AG08395 (cell line): ENCODE measurements around the gene UROC1.

ENCODE experiments used
- DNase-seq: peaks from one replicate; pipeline ENCODE4 v3.0.0; 2012; ENCODE audit warnings: mixed read lengths, low spot score

Gene UROC1

DNA sequence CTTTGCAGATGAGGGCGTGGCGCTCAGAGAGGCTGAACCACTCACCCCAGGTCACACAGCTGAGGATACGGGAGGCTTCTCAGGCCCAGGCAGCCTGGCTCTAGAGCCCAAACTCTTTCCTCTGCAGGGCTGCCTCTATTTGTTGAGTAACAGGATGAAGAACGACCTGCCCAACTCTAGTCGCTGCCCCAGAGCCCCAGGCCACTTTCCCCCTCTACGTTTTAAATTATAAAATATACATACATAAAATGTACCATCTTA lies 22.7 kb downstream of the UROC1 start:
- DNase-seq, result no peak

DNA sequence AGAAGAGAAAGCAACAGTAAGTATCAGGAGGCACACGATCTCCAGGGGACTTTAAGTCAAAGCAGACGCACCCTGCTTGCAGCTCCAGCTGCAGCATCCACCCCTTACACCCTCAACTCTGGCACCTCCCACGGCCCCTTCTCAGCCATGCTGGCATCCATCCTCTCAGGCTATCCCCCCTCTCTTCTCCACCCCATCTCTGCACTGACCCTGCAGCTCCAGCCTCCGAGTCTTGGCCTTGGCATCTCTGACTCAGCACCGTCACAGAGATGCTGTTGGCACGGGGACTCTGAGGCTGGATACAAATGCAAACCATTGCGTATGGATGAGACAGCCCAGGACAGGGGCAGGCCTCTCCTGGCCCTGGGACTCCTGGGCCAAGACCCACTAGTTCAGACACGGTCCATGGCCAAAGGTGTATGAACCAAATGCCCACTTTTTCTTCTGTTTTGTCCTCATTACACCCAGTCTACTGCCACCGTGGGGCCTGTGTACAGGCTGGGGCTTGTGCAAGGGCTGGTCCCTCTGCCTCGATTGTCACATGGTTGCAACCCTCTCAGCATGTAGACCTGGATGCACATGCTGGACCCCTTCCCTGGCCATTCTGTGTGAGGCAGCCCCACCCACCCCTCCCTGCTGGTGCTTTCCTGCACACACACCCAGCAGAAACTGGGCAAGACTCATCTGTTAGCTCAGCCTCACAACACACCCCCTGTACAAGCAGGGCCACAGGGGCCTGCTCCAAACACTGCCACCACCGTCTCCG lies 23.2 kb downstream of the UROC1 start:
- peak; percentile 68 for DNase-seq

DNA sequence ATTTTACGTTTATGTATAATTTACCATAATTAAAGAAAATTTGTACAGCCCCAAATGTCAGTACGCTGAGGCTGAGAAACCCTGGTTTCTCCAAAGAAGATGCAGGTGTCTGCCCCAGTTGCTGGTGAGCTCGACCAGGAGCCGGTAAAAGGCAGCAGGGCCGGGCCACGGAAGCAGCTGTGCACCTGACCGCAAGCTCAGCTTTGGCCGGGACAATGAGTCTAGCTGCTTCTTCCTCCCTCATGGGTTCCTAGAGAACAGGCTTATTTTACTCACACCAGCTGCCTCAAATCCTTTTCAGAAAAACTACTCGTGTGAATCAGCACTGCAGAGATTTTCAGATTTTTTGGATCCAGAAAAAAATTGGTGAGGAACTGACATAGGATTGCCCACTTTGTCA lies 23.8 kb downstream of the UROC1 start:
- no peak for DNase-seq

DNA sequence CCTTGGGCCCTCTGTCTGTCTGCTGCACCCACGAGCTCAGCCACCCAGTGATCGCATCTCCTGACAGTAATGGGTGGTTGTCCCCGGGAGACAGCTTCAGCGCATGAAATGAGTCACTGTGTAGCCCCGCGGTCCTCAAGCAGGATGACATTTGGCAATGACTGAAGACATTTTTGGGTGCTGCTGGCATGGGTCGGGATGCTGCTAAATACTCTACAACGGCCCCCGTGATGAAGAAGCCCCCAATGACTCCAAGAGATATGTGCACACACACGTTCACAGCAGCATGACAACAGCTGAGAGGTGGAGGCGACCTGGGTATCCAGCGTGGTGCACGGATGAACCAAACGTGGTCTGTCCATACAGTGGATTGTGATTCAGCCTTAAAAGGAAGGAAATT lies 24.5 kb downstream of the UROC1 start:
- no peak for DNase-seq

DNA sequence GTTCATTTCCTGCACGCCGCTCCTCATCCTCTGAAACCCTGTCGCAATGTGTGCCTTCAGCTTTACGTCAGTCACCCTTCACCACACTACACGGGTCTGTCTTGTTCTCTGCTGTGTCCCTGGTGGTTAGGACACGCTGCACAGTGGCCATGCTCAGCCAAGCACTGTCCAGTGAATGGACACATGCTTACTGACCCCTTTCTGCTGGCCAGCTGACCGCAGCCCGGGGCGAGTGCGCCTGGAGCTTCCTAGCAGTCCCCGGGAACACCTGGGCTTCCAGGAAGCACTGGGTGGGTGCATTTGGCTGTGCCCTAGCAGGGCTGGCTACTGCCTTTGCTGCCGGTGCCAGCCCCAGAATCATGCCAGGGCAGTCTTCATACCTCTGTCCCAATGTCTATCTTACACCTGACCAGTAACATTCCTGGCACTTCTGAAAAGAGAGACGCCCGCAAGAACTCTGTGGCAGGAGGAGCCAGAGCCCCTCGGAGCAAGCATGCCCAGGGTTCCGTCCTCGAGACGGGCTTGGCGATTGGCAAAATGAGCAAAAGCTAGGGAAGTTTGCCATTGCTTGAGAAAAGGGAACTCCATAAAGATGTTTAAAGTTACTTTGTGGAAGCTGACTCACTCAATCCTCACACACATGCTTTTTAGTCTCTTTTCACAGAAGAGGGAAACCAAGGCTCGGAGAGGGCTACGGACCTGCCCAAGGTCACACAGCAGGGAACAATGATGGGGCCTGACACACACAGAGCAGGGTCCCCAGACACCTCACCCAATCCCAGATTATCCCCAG lies 26.2 kb downstream of the UROC1 start:
- no peak for DNase-seq

DNA sequence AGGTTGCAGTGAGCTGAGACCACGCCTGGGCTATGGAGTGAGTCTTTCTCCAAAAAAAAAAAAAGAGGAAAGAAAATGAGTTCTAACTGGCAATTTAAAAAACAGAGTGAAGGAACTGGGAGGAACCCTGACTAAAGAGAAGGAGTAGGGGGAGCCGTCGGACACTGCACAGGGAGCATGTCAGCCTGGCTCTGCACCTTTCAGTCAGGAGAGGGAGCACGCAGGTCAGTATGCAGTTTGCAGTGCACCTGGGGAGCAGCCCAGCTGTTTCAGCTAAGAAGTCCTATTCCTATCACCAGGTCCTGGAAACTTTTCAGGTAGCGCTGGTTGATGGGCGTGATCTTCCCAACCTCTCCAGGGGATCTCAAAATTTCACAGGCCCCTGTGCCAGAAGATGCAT lies 27.0 kb downstream of the UROC1 start:
- no peak for DNase-seq

DNA sequence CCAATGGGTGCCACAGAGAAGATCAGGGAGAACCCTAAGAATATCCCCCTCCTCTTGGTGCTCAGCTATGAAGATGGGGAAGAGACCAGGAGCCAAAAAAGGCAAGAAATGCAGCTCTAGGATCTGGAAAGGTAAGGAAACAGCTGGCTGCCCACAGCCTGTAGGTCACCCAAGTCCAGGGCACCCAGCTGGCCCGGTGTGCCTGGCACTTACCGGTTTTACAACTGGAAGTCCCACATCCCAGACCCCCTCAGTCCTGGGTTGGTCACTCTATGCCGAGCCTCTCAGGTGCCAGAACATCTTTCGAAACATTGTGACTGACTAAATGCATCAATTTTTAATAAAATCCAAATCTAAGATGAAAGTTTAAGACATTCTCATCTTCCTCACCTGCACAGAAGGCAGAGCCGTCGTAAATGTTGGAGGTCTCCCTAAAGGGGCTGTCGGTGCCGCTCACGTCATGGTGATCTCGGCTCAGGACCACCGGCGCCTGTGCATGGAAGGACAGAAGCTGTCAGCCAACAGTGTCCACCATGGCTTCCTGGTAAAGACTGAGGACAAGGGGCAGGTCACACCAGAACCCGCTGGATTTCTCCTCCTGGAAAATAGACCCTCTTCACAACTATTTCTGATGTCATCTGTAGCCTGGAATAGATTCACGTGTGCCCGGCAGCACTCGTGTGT lies 28.5 kb downstream of the UROC1 start:
- no peak for DNase-seq

DNA sequence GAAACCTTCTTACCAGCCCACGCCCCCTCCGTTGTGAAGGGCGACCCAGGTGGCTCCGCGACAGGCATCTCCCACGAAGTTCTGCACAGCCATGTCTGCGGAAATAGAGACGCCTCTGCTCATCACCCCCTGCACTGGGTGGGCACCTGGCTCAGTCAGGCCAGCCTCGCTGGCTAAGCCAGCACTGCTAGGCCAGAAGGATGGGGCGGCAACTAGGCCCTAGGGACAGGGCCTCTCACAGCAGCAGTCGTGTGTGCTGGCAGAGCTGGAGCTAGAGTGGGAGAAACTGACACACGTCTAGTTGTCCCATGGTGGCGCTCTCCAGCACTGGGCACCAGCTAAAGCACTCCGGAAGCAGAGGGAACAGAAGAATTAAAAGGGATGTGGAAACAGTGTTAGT lies 29.4 kb downstream of the UROC1 start:
- DNase-seq, result no peak

DNA sequence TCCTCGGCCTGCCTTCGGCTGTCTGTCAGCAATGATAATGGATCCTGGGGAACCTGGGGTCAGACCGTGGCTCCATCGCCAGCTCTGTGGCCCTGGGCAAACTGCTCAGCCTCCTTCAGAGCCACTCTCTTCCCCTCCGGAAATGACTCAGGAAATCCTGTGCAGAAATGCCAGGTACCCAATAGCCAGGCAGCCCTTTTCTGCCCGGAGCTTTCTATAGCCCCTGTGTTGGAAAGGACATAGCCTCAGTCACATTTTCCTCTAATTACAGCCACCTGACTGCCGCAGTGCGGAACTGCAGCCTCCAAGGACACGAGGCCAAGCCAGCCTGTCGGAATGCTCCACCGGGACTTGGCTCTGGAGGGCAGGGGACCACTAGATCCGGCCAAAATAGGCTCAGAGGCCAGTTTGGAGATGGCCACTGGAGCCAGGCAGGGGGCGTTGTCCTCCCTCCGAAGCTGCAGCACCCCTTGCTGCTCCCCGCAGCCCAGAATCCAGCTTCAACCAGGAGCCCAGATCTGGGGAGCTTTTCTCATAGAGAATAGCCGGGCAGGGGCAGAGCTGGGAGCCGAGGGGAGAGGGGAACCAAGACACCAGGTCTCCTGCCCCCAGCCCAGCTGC lies 30.3 kb downstream of the UROC1 start:
- peak; percentile 26 for DNase-seq

DNA sequence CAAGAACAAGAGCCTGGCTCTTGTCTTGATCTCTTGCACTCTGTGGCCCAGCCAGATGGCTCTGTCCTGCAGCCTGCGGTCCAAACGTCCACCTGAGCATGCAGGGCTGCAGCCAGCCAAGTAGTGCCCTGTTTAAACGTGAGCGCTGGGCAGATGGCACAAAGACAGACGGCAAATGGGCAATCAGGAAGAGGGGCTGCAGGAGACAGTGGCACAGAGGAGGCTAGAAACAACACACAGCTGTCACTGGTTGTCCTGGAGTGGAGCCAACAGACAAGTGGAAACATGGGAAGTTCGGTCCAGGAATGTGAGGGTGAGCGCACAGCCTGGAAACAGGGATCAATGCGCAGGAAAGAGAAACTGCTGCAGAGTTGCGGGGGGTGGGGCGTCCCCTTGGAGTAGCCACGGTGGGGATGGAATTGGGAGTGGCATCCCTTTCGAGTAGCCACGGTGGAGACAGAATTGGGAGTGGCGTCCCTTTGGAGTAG lies 31.2 kb downstream of the UROC1 start:
- DNase-seq, result no peak

DNA sequence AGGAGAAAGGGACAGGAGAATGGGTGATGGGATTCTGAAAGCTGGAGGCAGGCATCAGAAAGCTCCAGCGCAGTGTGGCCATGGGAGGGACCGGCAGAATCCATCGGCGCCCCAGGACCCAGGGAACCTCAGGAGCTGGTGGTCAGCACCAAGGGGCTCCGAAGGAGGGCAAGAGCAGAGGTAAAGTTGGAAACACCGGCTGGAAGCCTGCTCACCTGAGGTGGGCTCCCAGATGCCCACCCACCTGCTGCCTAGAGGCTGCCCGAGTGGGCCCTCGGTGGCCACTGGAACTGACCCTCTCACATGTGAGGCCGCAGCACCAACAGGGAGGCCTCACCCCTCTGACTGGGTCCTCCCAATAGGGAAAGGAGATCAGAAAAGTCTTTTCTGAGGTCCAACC lies 31.6 kb downstream of the UROC1 start:
- no peak for DNase-seq

DNA sequence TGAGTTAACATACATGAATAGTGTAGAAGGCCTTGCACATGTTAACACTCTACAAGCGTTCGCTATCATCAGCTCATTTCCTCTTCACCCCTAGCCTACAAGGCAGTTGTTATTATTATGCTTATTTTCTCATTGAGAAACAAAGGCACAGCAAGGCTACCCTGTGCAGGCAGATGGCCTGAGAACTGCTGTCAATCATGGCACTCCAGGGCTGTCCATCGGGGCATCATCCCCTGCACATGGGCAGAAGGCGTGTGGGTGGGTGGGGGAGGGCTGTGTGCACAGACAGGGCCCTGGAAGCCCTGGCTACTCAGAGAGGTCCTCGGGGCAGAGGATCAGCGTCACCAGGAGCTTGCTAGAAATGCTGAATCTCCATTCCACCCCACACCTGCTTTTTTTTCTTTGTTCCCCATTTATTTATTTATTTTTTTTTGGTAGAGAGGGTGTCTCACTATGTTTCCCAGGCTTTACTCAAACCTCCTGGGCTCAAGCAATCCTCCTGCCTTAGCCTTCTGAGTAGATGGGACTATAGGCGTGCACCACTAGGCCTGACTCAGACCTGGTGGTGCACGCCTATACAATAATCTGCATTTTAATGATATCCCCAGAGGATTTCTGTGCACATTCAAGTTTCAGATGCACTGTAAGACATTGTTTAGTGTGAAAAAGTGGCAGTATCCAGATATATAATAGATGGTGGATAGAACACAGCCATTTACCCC lies 32.2 kb downstream of the UROC1 start:
- no peak for DNase-seq

DNA sequence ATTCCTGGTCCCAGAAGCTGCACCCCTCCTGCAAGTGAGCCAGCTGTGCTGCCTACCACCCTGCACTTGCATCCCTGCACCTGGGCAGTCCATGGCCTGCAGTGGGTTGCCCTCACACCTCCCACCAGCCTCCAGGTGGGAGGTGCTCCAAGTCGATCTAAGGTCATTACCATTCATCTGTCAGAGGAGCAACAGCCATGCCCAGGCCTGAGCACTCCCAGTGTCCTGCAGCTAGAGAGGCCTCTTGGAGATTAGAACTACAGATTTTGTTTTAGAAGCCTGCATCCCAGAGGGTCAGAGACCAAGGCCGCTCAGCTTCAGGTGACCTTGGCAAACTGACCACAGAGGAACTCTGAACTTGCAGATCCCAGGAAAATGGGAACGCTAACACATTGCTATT lies 32.9 kb downstream of the UROC1 start:
- DNase-seq, result no peak

DNA sequence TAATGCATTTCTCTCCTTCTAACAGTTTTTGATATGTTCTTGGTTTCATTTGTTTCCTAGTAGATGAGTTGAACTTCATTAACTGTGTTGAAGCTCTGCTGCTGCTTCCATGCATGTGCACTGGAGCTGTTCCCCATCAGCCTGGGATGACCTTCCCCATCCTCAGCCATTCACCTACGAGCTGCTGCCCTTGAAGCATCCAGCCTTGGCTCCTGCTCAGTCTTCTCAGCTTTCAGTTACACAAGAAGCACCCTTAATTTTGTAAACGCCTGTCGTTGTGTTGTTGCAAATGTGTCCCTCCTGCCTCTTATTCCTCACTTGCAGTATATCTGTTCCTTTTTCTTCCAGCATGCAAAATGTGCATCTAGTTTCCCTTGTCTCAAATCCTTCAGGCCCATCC lies 33.4 kb downstream of the UROC1 start:
- no peak for DNase-seq

DNA sequence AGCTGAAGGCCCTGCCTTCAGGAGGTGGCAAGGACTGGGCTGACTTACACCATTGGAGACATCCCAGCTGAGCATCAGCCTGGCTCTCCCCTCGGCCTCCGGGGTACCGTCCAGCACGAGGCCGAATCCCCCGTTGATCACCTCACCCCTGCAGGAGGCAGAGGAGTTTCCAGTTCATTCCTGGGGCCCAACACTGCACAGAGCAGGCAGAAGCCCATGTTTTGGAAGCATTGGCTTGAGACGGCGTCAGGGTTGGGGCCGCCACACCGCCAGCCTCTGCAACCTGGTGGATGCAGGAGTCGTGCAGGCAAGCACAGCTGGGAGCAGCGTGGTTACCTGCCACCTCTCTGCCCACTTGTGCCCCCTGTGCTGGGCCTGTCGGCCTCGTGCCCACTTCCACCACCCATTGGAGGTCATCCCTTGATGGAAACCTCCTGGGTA lies 34.2 kb downstream of the UROC1 start:
- no peak for DNase-seq

DNA sequence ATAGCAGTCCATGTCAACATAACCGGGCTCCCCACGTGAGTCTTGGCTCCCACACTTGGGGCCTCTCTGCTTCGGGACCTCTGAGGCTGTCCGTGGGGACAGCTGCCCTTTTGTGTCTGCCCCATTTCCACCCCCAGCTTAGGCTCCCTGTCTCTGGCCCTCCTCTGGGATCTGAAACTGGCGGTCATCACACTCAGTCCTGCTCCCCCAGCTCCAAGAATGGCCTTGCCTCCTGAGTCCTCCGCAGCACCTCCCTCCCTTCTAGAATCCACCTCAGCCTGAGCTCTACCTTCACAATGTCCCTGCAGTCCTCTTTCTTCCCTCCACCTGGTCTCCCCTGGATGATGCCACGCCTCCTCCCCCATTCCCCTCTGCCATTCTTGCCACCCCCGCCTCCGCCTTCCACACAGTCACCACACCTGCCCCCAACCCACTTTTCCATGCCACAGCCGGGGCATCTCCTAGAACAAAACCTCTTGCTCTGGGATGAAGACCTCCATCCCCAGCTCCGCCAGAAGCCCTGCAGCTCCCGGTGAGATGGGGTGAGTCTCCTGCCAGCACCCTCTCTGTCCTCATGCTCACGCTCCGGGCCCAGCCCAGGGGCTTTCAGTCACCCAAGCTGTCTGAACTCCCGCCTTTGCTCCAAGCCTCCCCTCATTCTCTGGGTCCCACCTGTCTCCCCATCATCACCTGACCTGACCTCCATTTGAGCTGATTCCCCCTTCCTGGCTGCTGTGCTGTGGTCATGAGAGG lies 34.9 kb downstream of the UROC1 start:
- no peak for DNase-seq

DNA sequence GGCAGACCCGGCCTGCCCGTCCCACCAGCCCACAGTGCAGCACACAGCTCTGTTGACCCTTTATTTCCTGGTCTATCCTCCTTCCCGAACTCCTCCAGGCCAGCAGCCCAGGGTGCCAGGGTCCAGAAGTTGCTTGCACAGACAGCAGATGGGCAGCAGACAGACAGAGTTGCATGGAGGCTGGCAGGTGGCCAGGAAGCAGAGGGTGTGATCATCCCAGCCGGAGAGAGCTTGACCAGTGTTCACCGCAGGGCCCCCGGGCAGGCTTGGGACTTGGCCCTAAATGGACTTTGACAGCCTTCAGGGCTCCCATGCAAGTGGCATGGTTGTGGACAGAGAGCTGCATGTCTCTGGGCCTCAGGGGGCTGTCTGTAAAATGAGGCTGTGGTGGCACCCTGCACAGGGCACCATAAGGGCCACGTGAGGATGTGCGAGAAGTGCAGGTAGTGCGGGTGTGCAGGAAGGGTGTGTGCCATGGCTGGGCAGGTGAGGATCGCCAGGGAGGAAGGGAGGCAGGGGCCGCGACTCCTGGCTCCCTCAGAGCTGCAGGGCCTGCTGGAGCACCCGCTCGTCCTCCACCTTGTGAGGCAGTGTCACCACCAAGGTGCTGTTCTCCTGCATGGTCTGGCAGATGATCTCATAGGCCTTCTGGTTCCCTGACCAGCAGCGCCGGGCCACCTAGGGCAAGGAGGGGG lies 35.6 kb downstream of the UROC1 start:
- DNase-seq, result peak; percentile 48

DNA sequence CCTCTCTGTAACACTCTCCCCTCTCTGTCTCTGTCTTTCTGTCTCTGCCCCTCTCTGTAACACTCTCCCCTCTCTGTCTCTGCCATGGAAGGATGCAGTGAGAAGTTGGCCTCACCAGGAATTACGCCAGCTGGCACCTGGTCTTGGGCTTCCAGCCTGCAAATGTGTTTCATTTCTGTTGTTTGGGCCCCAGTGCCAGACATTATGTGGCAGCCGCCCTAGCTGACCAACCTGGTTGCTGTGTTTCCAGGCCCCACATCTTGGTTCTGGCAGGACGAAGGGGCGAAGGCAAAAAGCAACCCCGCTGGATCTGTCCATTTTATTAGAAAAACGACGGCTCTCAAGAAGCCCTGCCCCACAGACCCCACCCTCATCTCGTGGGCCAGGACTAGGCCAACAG lies 36.7 kb downstream of the UROC1 start:
- DNase-seq, result no peak

DNA sequence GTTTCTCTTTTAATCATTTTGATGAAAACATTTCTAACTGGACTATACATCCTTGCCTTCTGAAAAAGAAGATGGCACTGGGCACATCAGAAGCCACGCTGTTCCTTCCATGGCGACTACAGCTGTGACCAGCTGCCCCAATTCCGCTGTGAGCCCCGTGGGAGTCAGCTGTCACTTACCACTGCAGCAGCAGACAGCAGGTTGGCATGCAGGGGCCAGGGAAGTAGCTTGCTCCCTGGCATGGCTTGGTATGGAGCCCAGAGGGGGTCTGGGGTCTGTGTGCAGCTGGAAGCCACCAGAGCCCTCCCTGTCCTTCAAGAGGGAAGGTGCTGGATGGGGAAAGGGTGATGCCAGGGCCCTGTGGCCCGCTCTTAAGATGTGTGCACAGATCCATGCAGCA lies 37.4 kb downstream of the UROC1 start:
- DNase-seq, result no peak

DNA sequence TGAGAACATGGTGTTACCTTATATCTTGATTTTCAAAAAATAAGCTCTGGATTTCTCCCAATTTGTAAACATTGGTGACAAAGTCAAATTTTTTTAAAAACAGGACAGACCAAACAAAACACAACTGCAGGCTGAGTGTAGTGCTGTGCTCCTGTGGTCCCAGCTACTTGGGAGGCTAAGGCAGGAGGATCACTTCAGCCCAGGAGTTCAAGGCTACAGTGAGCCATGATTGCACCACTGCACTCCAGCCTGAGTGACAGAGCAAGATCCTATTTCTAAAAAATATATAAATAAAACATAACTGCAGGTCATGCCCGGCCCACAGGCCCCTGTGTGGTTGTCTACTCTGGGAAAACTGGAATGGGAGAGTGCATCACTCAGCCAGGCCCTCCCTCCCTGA lies 37.9 kb downstream of the UROC1 start:
- DNase-seq, result no peak
